ENCODE data around the gene FLCN. TPM values are rescaled to one million over a fixed set of nuclear protein-coding genes. Genes with fewer than 3 reads are reported as not detected.

The FLCN gene
- polyA plus RNA-seq, 2 of the 4 experiments (the other 2 are of a cell fraction) = 14.2 to 25.1 TPM

DNA sequence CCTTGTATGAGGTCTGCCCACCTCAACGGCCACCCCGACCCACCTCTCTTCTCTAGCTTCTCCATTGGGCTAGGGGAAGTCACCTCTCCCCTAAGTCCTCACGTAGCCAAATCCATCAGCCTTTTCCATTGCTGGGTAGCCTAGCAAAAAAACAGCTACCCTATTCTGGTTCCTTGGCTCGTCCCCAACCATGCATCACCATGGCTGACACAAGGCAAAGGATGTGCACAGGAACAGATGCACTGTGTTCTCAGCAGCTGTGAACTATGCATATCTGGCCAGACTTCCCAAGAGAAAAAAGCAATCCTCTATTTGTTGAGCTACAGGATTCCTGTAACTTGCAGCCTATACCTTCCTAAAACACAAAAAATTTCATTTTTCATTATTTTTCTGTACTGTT is 22.0 kb upstream of the FLCN start:
- Histone ChIP-seq H3K9me3 (no peaks in the 10 kb centered on the region), H3K4me2 (no peak overlapping the region), H3K4me3 (no peak overlapping the region), H3K27ac (no peak overlapping the region), H3K4me1 (no peaks in the 10 kb centered on the region)
- TF ChIP-seq RARB (CRISPR knock-in tag; IDR thresholded peaks at IDR 0.05) = no peak
- no peak for TF ChIP-seq HEYL (CRISPR knock-in tag; IDR thresholded peaks at IDR 0.05)
- TF ChIP-seq MAFK (IDR thresholded peaks at IDR 0.05; ENCODE audit: partially characterized antibody) = no peak
- no peak for TF ChIP-seq TP53 (CRISPR knock-in tag; IDR thresholded peaks at IDR 0.05)
- TF ChIP-seq JUNB (IDR thresholded peaks at IDR 0.05) = no peak
- no peak for TF ChIP-seq BHLHE40 (IDR thresholded peaks at IDR 0.05; ENCODE audit: low read depth, low read length)
- TF ChIP-seq POLR2AphosphoS2 (conservative IDR thresholded peaks at IDR 0.05; ENCODE audit: low read length) = no peak
- ChIA-PET CTCF (interaction anchor here (1.2 to 3.8 kb wide), 6 partner anchors 9 to 22 kb away, joined by 3 to 15 read pairs (median 4); partner anchors contain the start of gene FLCN), POLR2A (interaction anchor here (1.1 kb wide), 1 partner anchor 9 kb away, joined by 4 read pairs; no protein-coding TSS in a partner anchor)
- no peak for ATAC-seq
- FAIRE-seq = no peak
- WGBS (ENCODE audit: missing lambda C conversion rate) = 93% methylated on average over 4 of the region's 4 CpGs
- no peak for DNase-seq (ENCODE audit: low read depth in 1 of 2, low spot score in 1 of 2)

GRCh38 chr17:17258011-17258410 is 21.0 kb upstream of the FLCN start:
- Histone ChIP-seq H3K27ac (no peak overlapping the region), H3K9me3 (no peaks in the 10 kb centered on the region), H3K4me1 (no peaks in the 10 kb centered on the region), H3K4me2 (no peak overlapping the region), H3K4me3 (no peak overlapping the region)
- TF ChIP-seq HEYL (CRISPR knock-in tag; IDR thresholded peaks at IDR 0.05) (no peak), MAFK (IDR thresholded peaks at IDR 0.05; ENCODE audit: partially characterized antibody) (no peak), MAZ (IDR thresholded peaks at IDR 0.05; ENCODE audit: borderline replicate concordance, low read depth, low read length) (no peak), ZC3H11A (IDR thresholded peaks at IDR 0.05) (no peak), RNF2 (IDR thresholded peaks at IDR 0.05; ENCODE audit: borderline replicate concordance, low read depth) (no peak), MYC (IDR thresholded peaks at IDR 0.05; ENCODE audit: borderline replicate concordance, low read length) (no peak), CBX2 (IDR thresholded peaks at IDR 0.05; ENCODE audit: borderline replicate concordance, low read depth) (no peak), HMGXB4 (CRISPR knock-in tag; IDR thresholded peaks at IDR 0.05; ENCODE audit: borderline replicate concordance) (no peak), EHMT2 (IDR thresholded peaks at IDR 0.05; ENCODE audit: low read depth) (no peak), EHF (CRISPR knock-in tag; IDR thresholded peaks at IDR 0.05) (no peak), CBX8 (IDR thresholded peaks at IDR 0.05) (no peak), RARB (CRISPR knock-in tag; IDR thresholded peaks at IDR 0.05) (no peak), KDM1A (IDR thresholded peaks at IDR 0.05; ENCODE audit: low read depth) (no peak), USF2 (IDR thresholded peaks at IDR 0.05) (no peak), E2F6 (IDR thresholded peaks at IDR 0.05; ENCODE audit: borderline replicate concordance, low read depth) (no peak), PHF8 (IDR thresholded peaks at IDR 0.05; ENCODE audit: borderline replicate concordance, low read depth) (no peak)
- TF ChIP-seq, protein P1, sequence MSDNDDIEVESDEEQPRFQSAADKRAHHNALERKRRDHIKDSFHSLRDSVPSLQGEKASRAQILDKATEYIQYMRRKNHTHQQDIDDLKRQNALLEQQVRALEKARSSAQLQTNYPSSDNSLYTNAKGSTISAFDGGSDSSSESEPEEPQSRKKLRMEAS (IDR thresholded peaks at IDR 0.05) = no peak
- TF ChIP-seq, protein P2, sequence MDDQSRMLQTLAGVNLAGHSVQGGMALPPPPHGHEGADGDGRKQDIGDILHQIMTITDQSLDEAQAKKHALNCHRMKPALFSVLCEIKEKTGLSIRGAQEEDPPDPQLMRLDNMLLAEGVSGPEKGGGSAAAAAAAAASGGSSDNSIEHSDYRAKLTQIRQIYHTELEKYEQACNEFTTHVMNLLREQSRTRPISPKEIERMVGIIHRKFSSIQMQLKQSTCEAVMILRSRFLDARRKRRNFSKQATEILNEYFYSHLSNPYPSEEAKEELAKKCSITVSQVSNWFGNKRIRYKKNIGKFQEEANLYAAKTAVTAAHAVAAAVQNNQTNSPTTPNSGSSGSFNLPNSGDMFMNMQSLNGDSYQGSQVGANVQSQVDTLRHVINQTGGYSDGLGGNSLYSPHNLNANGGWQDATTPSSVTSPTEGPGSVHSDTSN (IDR thresholded peaks at IDR 0.05) = no peak
- TF ChIP-seq, protein P3, sequence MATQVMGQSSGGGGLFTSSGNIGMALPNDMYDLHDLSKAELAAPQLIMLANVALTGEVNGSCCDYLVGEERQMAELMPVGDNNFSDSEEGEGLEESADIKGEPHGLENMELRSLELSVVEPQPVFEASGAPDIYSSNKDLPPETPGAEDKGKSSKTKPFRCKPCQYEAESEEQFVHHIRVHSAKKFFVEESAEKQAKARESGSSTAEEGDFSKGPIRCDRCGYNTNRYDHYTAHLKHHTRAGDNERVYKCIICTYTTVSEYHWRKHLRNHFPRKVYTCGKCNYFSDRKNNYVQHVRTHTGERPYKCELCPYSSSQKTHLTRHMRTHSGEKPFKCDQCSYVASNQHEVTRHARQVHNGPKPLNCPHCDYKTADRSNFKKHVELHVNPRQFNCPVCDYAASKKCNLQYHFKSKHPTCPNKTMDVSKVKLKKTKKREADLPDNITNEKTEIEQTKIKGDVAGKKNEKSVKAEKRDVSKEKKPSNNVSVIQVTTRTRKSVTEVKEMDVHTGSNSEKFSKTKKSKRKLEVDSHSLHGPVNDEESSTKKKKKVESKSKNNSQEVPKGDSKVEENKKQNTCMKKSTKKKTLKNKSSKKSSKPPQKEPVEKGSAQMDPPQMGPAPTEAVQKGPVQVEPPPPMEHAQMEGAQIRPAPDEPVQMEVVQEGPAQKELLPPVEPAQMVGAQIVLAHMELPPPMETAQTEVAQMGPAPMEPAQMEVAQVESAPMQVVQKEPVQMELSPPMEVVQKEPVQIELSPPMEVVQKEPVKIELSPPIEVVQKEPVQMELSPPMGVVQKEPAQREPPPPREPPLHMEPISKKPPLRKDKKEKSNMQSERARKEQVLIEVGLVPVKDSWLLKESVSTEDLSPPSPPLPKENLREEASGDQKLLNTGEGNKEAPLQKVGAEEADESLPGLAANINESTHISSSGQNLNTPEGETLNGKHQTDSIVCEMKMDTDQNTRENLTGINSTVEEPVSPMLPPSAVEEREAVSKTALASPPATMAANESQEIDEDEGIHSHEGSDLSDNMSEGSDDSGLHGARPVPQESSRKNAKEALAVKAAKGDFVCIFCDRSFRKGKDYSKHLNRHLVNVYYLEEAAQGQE (IDR thresholded peaks at IDR 0.05) = no peak
- ChIA-PET CTCF (interaction anchor here (0.7 to 3.8 kb wide), 6 partner anchors 10 to 72 kb away, joined by 3 to 15 read pairs (median 4); no protein-coding TSS in a partner anchor), POLR2A (interaction anchor here (1.1 kb wide), 1 partner anchor 10 kb away, joined by 4 read pairs; no protein-coding TSS in a partner anchor)
- no peak for FAIRE-seq
- WGBS (ENCODE audit: missing lambda C conversion rate) = 83% methylated on average over 7 of the region's 7 CpGs
- ATAC-seq = no peak
- no peak for DNase-seq (ENCODE audit: low read depth in 1 of 2, low spot score in 1 of 2)

Measured in A549 (cell line).